ENCODE results near the gene TAF15.
A peak's percentile ranks its signal among the peaks of the same experiment; 100 is the strongest.

Gene TAF15
- total RNA-seq: 55.2 to 82.2 reads per million in 2 donors

GRCh38 chr17:35808962-35809854 is at the start of gene TAF15:
Gene TAF15, plus strand, starts transcription at chr17:35809484. Its CDS starts 86 bp downstream, at chr17:35809570.
- DNase-seq: peak; percentile 88 to 99 (median 94)

- no peak for DNase-seq
These were observed 48.7 kb upstream of the TAF15 start, which contains the start of gene C17orf50 for GRCh38 chr17:35760587-35760986. Gene C17orf50, plus strand, starts transcription at chr17:35760887. Its CDS starts 55 bp downstream, at chr17:35760942.

GRCh38 chr17:35761601-35762000 is 47.7 kb upstream of the TAF15 start:
- no peak for DNase-seq

GRCh38 chr17:35763767-35764122 is 45.5 kb upstream of the TAF15 start:
- no peak for DNase-seq

GRCh38 chr17:35764123-35764991 is 44.9 kb upstream of the TAF15 start:
- peak; percentile 76 to 88 (median 80) for DNase-seq

GRCh38 chr17:35765086-35765710 is 44.1 kb upstream of the TAF15 start:
- no peak for DNase-seq

- no peak for DNase-seq
These were observed 43.4 kb upstream of the TAF15 start for GRCh38 chr17:35765756-35766488.

- DNase-seq: no peak
These were observed 42.8 kb upstream of the TAF15 start for GRCh38 chr17:35766489-35766877.

GRCh38 chr17:35766903-35767510 is 42.3 kb upstream of the TAF15 start:
- DNase-seq: peak in 1 of 5 experiments; percentile 28

- DNase-seq: no peak
These were observed 40.5 kb upstream of the TAF15 start for GRCh38 chr17:35768797-35769196.

- no peak for DNase-seq
These were observed 39.3 kb upstream of the TAF15 start for GRCh38 chr17:35769895-35770486.

GRCh38 chr17:35773129-35773528 is 36.2 kb upstream of the TAF15 start:
- DNase-seq: no peak

GRCh38 chr17:35773679-35774425 is 35.4 kb upstream of the TAF15 start:
- DNase-seq: no peak

GRCh38 chr17:35774499-35774898 is 34.8 kb upstream of the TAF15 start:
- no peak for DNase-seq

- no peak for DNase-seq
These were observed 34.2 kb upstream of the TAF15 start for GRCh38 chr17:35775039-35775438.

GRCh38 chr17:35775583-35775982 is 33.7 kb upstream of the TAF15 start:
- no peak for DNase-seq

GRCh38 chr17:35778641-35779196 is 30.6 kb upstream of the TAF15 start:
- DNase-seq: no peak

- no peak for DNase-seq
These were observed 28.3 kb upstream of the TAF15 start for GRCh38 chr17:35780950-35781349.

- DNase-seq: no peak
These were observed 24.4 kb upstream of the TAF15 start for GRCh38 chr17:35784895-35785294.

GRCh38 chr17:35786941-35787432 is 22.3 kb upstream of the TAF15 start:
- DNase-seq: no peak
